Suprapubic skin (tissue), 4 donors: Measurements from ENCODE around the gene LRRTM3.

ENCODE experiments used
- CTCF ChIP-seq, 2 donors: fragments of 200-600 bp in 1 of 2; fragments of 450-650 bp in 1 of 2; sonication (generic) in 1 of 2; IDR thresholded peaks; one replicate each; pipeline ENCODE4 v1.5.1; 2016 to 2019; ENCODE audit warnings: antibody characterized with exemption in 2 of 2, mild to moderate bottlenecking in 1 of 2, moderate library complexity in 1 of 2
- POLR2A ChIP-seq, 2 donors: fragments of 450-650 bp; IDR thresholded peaks; one replicate each; pipeline ENCODE4 v1.6.1; 2017; ENCODE audit warnings: antibody characterized with exemption in 2 of 2, mild to moderate bottlenecking in 2 of 2, moderate library complexity in 2 of 2
- POLR2AphosphoS5 ChIP-seq, 3 donors: sonication (generic); formaldehyde crosslinking; IDR thresholded peaks; one replicate each; pipeline ENCODE4 v1.6.1; 2017; ENCODE audit warnings: antibody characterized with exemption in 3 of 3

- no peak for TF ChIP-seq POLR2A (IDR thresholded peaks at IDR 0.05)
- TF ChIP-seq CTCF (IDR thresholded peaks at IDR 0.05): no peak
- no peak for TF ChIP-seq POLR2AphosphoS5 (IDR thresholded peaks at IDR 0.05)
Measured at GRCh38 chr10:67075491-67075971, 149.7 kb downstream of the LRRTM3 start.
